AG04449 (cell line): Measurements from ENCODE around the gene FUS.
A peak's percentile ranks its signal among the peaks of the same experiment; 100 is the strongest.
"Not testable (repeated sequence)": the region's sequence is repeated elsewhere in the genome, so short reads cannot be mapped to it uniquely, and the experiment has no call there.

ENCODE experiments used
- CTCF ChIA-PET: fragments of 350-600 bp; formaldehyde crosslinking; extraction: SDS; loops from one replicate; lab custom pipeline; 2021; ENCODE audit warnings: antibody characterized with exemption; lab: Yijun Ruan, JAX
- POLR2A ChIA-PET: fragments of 400-600, 350-600 bp; formaldehyde crosslinking; extraction: SDS; loops from one replicate; lab custom pipeline; 2020; ENCODE audit warnings: antibody characterized with exemption, inconsistent platforms; lab: Yijun Ruan, JAX
- DNase-seq: peaks from one replicate; pipeline ENCODE4 v3.0.0-alpha.2; 2010; ENCODE audit warnings: low read depth, low spot score
- H3K4me3 ChIP-seq: 2 replicates; pipeline ENCODE4 v1.5.1; 2011; ENCODE audit warnings: low read depth, mild to moderate bottlenecking, control low read depth, low read length
- TF ChIP-seq, protein P1 (sequence below): IDR thresholded peaks from one replicate; pipeline ENCODE4 v1.5.1; 2011; ENCODE audit warnings: mild to moderate bottlenecking, moderate library complexity, low read length, control low read depth, inconsistent platforms; ENCODE audit not compliant: insufficient read depth; ENCODE audit errors: missing control alignments

FUS gene

DNA sequence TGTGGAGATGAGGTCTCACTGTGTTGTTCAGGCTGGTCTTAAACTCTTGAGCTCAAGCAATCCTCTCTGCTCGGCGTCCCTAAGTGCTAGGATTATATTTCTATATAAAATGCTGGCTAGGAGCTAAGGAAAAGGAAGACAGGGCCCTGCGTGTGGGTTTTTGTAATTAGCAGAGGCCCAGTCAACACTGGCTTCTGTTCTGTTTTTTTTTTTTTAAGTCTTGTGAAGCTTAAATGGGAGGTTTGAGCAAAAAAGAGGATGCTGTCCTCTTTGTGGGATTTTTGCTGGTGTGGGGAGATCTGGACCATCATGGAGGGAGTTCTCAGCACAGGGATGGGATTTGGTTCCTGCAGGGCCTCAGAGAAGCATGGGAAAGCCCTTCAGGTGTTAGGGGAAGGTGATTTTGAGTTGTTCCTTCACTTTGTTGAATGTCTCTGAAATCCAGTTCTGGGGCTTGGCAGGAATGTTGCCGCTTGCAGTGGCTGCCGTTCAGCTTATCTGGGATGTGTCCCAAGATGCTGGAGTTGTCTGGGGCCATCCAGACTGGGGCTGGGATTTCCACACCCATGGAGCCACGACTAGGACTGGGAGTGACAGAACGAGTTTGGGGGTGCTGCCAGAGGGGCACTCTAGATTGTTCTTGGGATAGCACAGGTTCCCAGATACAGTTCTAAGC is 18.4 kb downstream of the FUS start:
- TF ChIP-seq, protein P1, sequence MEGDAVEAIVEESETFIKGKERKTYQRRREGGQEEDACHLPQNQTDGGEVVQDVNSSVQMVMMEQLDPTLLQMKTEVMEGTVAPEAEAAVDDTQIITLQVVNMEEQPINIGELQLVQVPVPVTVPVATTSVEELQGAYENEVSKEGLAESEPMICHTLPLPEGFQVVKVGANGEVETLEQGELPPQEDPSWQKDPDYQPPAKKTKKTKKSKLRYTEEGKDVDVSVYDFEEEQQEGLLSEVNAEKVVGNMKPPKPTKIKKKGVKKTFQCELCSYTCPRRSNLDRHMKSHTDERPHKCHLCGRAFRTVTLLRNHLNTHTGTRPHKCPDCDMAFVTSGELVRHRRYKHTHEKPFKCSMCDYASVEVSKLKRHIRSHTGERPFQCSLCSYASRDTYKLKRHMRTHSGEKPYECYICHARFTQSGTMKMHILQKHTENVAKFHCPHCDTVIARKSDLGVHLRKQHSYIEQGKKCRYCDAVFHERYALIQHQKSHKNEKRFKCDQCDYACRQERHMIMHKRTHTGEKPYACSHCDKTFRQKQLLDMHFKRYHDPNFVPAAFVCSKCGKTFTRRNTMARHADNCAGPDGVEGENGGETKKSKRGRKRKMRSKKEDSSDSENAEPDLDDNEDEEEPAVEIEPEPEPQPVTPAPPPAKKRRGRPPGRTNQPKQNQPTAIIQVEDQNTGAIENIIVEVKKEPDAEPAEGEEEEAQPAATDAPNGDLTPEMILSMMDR: no peak
- ChIA-PET POLR2A (interaction anchor here (0.9 to 2.3 kb wide), 4 partner anchors 9 to 244 kb away, joined by 3 to 13 read pairs (median 6); partner anchors contain the start of genes FUS and ZNF843), CTCF (interaction anchor here (1.1 to 1.2 kb wide), 2 partner anchors 9 to 247 kb away, joined by 3 to 4 read pairs; no protein-coding TSS in a partner anchor)
- no peak overlapping the region for H3K4me3 ChIP-seq
- no peak for DNase-seq

DNA sequence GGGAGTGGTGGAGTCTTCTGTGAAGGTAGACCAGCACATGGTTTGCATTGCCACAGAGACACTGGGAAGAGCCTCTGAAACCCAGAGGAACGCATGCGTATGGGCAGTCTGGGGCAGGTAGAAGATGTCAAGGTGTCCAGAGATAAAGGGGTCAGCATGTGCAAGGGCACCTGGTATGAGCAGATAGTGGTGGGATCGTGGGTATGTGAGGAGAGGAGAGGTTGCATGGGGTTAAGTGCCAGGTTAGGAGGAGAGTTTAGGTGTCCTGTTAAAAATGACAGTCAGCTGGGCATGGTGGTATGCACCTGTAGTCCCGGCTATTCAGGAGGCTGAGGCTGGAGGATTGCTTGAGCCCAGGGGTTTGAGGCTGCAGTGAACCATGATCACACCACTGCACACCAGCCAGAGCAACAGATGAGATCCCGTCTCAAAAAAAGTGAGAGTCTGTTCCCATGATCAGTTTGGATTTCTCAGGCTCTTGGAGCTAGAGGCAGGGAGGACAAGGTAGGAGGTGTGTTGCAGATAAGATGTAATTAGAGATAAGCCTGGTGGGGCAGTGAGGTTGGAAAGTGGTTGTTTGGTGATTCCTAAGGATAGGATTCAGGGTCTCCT is 19.6 kb downstream of the FUS start:
- no peak for DNase-seq
- no peak overlapping the region for H3K4me3 ChIP-seq
- TF ChIP-seq, protein P1: no peak
- POLR2A ChIA-PET: interaction anchor here (0.6 to 2.3 kb wide), 3 partner anchors 10 to 20 kb away, joined by 4 to 13 read pairs (median 4); partner anchors contain the start of gene FUS
- CTCF ChIA-PET: no interaction called here

DNA sequence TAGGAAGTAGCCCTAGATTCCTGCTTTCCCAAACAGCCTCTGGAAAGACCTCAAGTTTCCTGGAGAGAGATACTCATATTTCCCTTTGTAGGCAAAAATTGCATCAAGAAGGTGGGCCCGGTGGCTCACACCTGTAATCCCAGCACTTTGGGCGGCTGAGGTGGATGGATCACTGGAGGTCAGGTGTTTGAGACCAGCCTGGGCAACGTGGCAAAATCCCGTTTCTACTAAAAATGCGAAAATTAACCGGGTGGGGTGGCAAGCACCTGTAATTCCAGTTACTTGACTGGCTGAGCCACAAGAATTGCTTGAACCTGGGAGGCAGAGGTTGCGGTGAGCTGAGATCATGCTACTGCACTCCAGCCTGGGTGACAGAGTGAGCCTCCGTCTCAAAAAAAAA is 20.2 kb downstream of the FUS start:
- not testable (repeated sequence) for H3K4me3 ChIP-seq
- POLR2A ChIA-PET: interaction anchor here (0.6 kb wide), 1 partner anchor 20 kb away, joined by 4 read pairs; the partner anchor contains the start of gene FUS

DNA sequence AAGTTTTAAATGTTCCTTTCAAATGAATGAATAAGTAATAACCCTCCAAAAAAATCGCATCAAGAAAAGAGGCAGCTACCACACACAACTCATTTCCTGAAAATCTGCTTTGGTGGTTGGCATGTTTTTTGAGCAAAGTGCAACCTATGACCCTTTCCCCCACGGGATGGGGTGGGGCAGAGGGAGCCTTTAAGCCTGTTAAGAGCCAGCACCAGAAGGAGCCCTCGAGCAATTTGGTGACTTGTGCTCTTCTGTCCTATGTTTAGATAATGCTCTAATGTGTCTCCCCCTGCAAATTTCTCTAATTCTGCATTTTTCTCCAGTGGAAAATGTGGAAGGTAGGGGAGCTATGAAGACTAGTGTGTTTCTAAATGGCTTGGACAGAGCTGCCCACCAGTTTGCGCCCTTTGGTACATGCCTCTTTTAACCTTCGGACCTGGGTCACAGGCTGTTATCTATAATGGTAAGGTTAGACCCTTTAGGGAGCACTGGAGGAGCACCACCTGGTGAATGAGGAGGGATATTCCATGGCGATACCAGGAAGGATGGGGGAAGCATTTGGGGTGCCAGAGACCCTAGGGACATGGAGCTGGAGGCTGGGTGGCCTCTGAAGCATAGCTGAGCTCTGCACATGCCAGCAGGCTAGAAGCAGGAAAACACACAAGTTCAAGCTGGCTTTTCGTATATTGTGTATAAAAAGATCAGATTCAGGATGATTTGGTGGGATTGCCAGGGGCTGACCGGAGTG is 21.1 kb downstream of the FUS start:
- TF ChIP-seq, protein P1: no peak
- ChIA-PET POLR2A (interaction anchor here (3.5 kb wide), 1 partner anchor 21 kb away, joined by 24 read pairs; the partner anchor contains the start of gene FUS), CTCF (interaction anchor here (0.9 to 2.9 kb wide), 3 partner anchors 41 to 243 kb away, joined by 4 to 18 read pairs (median 5); partner anchors contain the start of gene ZNF843)
- DNase-seq: no peak
- peak overlapping the region; percentile 69 for H3K4me3 ChIP-seq

More for the DNA sequence above, 20.2 kb downstream of the FUS start:
- DNase-seq: not testable (repeated sequence)
- CTCF ChIA-PET: interaction anchor here (2.0 to 2.9 kb wide), 2 partner anchors 40 to 243 kb away, joined by 5 to 18 read pairs; partner anchors contain the start of gene ZNF843

DNA sequence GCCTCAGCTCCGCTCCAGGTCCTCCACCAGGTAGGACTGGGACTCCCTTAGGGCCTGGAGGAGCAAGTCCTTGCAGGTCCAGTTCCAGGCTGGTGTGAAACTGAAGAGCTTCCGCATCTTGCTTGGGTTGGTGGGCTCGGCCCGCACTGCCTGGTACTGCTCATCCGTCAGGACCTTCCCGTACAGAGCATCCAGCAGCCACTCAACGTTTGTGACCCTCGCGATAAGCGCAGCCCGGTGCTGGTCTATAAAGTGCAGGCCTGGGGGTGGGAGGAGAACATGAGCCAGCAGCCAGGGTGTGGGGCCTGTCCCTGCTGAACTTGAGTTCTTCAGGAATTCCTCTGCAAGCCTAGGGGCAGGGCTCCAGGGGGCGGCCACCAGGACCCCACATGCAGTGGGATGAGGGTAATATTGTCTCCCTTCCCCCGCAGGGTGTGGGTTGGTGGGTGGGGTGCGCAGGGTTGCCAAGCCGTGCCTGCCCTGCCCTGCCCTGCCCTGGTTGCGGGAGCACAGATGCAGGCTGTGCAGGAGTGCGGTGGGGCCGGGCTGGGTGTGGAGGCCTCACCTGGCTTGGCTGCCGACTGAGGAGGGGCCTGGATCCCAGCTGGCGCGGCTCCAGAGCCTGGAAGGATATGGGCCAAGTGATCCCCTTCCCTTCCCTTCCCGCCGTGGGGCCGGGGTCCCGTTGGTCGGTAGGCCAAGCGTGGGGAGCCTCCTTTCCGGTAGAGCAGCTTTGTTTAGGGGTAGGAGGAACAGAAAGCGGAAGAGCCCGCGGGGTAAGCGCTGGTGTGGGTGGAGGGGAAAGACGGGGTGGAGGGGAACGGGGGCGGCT is 21.9 kb downstream of the FUS start:
- DNase-seq: no peak
- TF ChIP-seq, protein P1: no peak
- ChIA-PET CTCF (interaction anchor here (0.9 to 2.9 kb wide), 4 partner anchors 42 to 259 kb away, joined by 4 to 18 read pairs (median 6); partner anchors contain the start of gene ZNF843), POLR2A (interaction anchor here (0.6 to 3.5 kb wide), 3 partner anchors 19 to 246 kb away, joined by 3 to 24 read pairs (median 7); partner anchors contain the start of gene FUS)
- peak overlapping the region; percentile 69 for H3K4me3 ChIP-seq
